ENCODE measurements around the gene STX5. TPM values are rescaled to one million over a fixed set of nuclear protein-coding genes. Genes with fewer than 3 reads are reported as not detected.
"Not testable (repeated sequence)": the region's sequence is repeated elsewhere in the genome, so short reads cannot be mapped to it uniquely, and the experiment has no call there.

The STX5 gene
- total RNA-seq, 2 donors from 2014 or later = 20.1 to 23.6 TPM

GRCh38 chr11:62774407-62774806 is 57.4 kb downstream of the STX5 start:
- TF ChIP-seq POLR2A (IDR thresholded peaks at IDR 0.05) (no peak), CTCF (IDR thresholded peaks at IDR 0.05) (no peak)
- WGBS, 2 donors = 79 to 89% methylated on average over 3 to 6 of the region's 6 CpGs
- ATAC-seq (no peak), DNase-seq (no peak)
- Histone ChIP-seq H3K27me3 (no peaks in the 10 kb centered on the region), H3K4me3 (no peak overlapping the region), H3K36me3 (replicated peaks in 1 of 2; ENCODE audit: insufficient read depth in 1 of 2, low read depth in 2 of 2) (peaks cover 0 to 4% of the 10 kb centered on the region in 2 donors), H3K4me1 (peaks cover 37% of the 10 kb centered on the region), H3K27ac (no peak overlapping the region), H3K9me3 (no peaks in the 10 kb centered on the region)
- intact Hi-C loops (cut with DNase I) = no loop called here

- 1 to 3% methylated on average over 22 to 60 of the region's 60 CpGs for WGBS, 2 donors
- TF ChIP-seq POLR2A (IDR thresholded peaks at IDR 0.05) = peak; percentile 42 to 66 (median 65)
- TF ChIP-seq CTCF (IDR thresholded peaks at IDR 0.05) = no peak
- DNase-seq (peak; percentile 98 to 99 (median 98)), ATAC-seq (peak; percentile 95)
- Histone ChIP-seq H3K27ac (peak within 1 kb of the TSS; percentile 91 to 98 (median 98)), H3K4me1 (peaks cover 39% of the 10 kb centered on the region), H3K27me3 (no peaks in the 10 kb centered on the region), H3K36me3 (replicated peaks in 1 of 2; ENCODE audit: insufficient read depth in 1 of 2, low read depth in 2 of 2) (peaks cover 0 to 10% of the 10 kb centered on the region in 2 donors), H3K4me3 (peak within 1 kb of the TSS; percentile 15 to 55), H3K9me3 (no peaks in the 10 kb centered on the region)
- intact Hi-C loops (cut with DNase I) = no loop called here
Measured at GRCh38 chr11:62771144-62772021, 60.5 kb downstream of the STX5 start, which contains the start of gene TAF6L. Gene TAF6L (plus strand): TSS chr11:62771396. CDS start chr11:62775784, 4,388 bp downstream.

GRCh38 chr11:62770778-62771143 is 61.1 kb downstream of the STX5 start:
- Histone ChIP-seq H3K4me3 (peak overlapping the region in 1 of 2 donors; percentile 13), H3K9me3 (no peaks in the 10 kb centered on the region), H3K27ac (peak overlapping the region; percentile 91 to 98 (median 98)), H3K36me3 (replicated peaks in 1 of 2; ENCODE audit: insufficient read depth in 1 of 2, low read depth in 2 of 2) (peaks cover 0 to 12% of the 10 kb centered on the region in 2 donors), H3K27me3 (no peaks in the 10 kb centered on the region), H3K4me1 (peaks cover 39% of the 10 kb centered on the region)
- DNase-seq (peak; percentile 22 to 31 (median 24)), ATAC-seq (peak; percentile 2)
- intact Hi-C loops (cut with DNase I) = no loop called here
- WGBS, 2 donors = 0 to 1% methylated on average over 18 of the region's 18 CpGs
- TF ChIP-seq CTCF (IDR thresholded peaks at IDR 0.05) = no peak
- TF ChIP-seq POLR2A (IDR thresholded peaks at IDR 0.05) = no peak

- H3K9me3 ChIP-seq; H3K4me3 ChIP-seq; intact Hi-C loops (cut with DNase I); ATAC-seq; DNase-seq; H3K27me3 ChIP-seq; H3K36me3 ChIP-seq (replicated peaks in 1 of 2; ENCODE audit: insufficient read depth in 1 of 2, low read depth in 2 of 2): not testable (repeated sequence)
- peak overlapping the region in 3 of 4 donors; percentile 50 to 87 (median 77) for H3K27ac ChIP-seq
- peaks cover 10% of the 10 kb centered on the region for H3K4me1 ChIP-seq
- WGBS, 2 donors = 27 to 29% methylated on average over 9 of the region's 9 CpGs
Measured at GRCh38 chr11:62760867-62761227, 71.0 kb downstream of the STX5 start.

- WGBS, 2 donors = 68 to 70% methylated on average over 9 of the region's 9 CpGs
- Histone ChIP-seq H3K27ac (no peak overlapping the region), H3K9me3 (no peaks in the 10 kb centered on the region), H3K27me3 (no peaks in the 10 kb centered on the region), H3K36me3 (replicated peaks in 1 of 2; ENCODE audit: insufficient read depth in 1 of 2, low read depth in 2 of 2) (no peaks in the 10 kb centered on the region), H3K4me3 (no peak overlapping the region), H3K4me1 (peaks cover 21% of the 10 kb centered on the region)
- intact Hi-C loops (cut with DNase I) = no loop called here
- DNase-seq (no peak), ATAC-seq (no peak)
- TF ChIP-seq CTCF (IDR thresholded peaks at IDR 0.05) = no peak
Measured at GRCh38 chr11:62757846-62758788, 73.7 kb downstream of the STX5 start.

Measured in body of pancreas (tissue), 4 donors.